ENCODE data around the gene PWWP2A.

The PWWP2A gene

DNA sequence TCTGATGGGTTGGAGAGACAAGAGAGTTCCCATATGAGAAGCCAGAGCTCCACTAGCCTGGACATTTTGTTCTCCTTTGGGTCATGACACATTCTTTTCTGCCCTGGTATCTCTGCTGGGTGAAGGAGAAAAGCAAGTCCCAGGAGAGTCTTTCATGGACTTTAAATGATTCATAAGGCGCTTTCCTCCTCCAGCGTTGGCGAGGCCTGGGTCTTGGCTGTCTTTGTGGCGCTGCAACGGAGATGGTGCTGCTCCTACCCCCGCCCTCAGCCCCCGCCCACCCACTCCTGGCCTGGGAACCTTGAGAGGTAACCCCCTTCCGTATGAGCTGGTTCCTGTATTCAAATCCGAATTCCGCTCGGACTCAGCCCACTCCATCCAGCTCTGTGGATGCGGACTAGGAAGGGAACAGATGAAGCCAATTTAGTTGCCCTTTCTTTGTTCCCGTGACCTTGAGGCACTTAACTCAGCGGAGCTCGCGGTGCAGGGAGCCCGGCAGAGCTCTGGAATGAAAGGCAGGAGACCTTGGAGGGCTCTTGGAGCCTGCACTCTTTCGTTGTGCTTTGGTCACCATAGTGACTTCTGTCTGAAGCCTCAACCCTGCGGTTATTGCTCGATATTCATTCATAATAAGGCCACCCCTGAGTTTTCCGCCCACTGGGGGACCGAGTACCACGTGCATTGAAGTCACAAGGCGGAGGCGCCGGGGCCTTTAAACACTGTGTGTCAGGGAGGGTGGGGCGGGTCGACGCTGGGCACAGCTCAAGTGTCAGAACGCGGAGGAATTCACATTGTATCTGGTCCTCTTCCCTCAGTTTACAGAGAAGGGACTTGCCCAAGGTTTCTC lies 14.0 kb upstream of the PWWP2A start:
- DNase-seq (ENCODE audit: low read depth in 2 of 2): no peak

DNA sequence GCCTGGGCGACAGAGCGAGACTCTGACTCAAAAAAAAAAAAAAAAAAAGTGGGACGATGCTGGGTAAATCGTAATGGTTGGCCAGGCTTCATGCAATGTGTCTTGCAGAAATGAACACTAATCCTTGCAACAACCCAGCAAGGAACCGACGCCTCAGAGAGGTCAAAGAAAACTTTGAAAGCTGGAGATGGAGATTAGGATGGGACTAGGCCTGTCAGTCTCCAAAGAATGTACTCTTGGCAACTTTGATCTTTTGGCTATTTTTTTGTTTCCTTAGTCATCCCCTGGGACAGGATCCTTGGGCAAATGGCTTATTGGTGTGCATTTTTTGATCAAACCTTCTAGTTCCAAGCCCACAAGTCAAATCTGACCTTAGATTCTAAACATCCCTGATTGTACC lies 10.6 kb upstream of the PWWP2A start:
- no peak for DNase-seq (ENCODE audit: low read depth in 2 of 2)

DNA sequence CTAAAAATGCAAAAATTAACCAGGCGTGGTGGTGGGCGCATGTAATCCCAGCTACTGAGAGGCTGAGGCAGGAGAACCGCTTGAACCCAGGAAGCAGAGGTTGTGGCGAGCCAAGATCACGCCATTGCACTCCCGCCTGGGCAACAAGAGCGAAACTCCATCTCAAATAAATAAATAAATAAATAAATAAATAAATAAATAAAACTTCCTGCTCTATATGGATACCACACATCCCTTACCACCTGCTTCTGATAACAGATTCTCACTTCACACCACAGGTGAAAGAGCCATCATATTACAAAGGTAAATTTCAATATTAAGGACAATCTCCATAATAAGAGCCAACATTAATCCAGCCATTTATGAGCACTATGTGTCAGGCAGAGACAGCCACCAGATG lies 9.4 kb upstream of the PWWP2A start:
- no peak for DNase-seq (ENCODE audit: low read depth in 2 of 2)

DNA sequence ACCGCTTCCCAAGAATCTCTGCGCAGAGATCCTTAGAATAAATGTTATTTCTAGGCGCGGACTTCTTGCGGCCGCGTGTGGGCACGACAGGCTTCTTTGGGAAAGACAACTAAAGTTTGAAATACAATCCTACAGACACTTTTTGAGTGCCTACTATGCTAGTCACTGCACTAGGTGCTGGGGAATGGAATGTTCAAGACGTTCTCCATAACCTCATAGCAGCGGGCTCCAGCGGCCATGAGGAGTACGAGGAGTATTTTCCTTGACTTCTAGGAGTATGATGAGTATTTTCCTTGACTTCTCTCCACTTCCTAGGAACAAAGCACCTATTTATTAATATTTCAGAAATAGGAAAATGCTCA lies 636 bp upstream of the PWWP2A start:
- DNase-seq (ENCODE audit: low read depth in 2 of 2): no peak

DNA sequence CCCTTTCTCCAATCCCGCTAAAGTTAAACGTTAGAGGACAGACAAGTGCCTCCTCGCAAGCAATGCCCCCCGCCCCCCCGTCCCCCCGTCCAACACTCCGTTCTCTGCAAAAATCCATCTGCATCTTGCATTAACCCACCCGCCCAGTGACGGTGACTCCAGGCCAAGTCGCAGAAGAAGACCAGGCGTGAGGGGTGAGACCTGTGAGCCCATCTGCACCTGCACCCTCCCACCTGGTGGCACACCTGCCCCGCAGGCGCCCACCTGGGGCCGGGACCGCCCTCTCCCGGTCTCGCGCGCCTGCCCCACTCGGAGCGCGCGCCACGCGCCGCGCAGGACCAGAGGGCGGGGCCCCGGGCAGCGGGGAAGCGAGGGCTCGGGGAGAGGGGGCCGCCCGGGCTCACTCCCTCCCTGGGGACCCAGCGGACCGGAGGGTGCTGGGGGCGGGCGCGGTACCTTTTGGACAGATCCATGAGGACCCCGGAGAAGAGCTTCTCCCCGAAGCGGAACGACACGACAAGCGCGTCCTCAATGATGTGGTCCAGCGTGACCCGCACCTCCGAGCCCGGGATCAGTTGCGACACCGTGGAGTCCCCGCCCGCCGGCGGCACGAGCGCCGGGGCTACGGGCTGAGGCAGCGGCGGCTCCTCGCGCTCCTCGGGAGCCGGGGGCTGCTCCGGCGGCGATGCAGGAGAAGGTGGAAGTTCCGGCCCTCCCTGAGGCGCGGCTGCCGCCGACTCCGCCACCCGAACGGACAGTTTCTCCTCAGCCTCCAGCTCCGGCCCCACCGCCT lies 705 bp downstream of the PWWP2A start:
- peak; percentile 17 to 34 for DNase-seq (ENCODE audit: low read depth in 2 of 2)

DNA sequence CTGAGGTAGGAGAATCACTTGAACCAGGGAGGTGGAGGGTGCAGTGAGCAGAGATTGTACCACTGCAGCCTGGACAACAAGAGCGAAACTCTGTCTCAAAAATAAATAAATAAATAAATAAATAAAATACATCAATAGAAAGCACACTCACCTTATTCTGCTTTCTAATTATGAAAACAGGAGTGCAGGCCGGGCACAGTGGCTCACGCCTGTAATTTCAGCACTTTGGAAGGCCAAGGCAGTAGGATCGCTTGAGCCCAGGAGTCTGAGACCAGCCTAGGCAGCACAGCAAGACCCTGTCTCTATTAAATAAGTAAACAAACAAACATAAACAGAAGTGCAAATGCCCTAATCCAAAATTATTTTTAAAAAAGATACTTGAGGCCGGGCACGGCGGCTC lies 2.3 kb downstream of the PWWP2A start:
- no peak for DNase-seq (ENCODE audit: low read depth in 2 of 2)

DNA sequence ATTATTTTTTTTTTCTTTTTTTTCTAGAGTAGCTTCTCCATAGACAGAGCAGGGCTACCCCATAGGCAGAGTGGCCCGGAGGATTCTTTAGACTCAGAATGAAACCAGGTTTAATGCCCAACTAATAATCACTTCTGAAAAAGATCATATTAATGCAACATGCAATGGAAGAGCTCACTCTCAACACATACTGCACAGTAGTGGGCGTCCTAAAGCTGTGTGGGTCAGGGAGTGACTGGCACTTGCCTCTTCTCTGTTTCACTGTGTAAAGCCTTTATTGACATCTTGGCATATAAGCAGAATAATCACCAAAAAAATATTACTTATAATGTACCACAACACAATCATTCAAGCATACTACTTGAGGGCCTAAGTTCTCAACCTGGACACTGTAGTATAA lies 11.1 kb downstream of the PWWP2A start:
- no peak for DNase-seq (ENCODE audit: low read depth in 2 of 2)

DNA sequence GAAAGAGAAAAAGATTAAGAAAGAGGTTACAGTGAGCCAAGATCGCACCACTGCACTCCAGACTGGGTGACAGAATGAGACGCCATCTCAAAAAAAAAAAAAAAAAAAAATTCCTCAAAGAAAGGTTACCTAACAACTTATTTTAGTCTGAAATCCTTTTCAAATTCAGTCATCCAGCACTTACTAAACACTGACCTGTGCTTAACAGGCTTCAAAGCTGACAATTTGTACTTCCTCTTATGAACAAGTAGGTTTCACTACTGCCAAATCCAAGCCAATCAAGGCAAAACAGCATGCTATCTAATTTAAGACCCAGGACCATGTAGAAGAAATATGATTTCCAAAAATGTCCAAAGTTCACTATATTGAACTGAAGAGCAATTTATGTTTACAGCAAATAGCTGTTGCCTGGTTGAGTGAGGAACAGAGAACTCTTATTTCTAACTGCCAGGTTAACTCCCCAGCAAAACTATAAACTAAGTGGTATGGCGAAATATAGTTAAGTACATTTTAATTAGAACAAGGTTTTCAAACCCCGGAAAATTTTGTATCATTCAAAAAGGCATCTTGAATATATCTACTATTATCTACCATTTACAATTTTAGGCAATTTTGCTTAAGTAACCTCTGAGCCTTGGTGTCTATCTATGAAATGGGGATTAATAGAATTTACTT lies 13.4 kb downstream of the PWWP2A start:
- no peak for DNase-seq (ENCODE audit: low read depth in 2 of 2)

DNA sequence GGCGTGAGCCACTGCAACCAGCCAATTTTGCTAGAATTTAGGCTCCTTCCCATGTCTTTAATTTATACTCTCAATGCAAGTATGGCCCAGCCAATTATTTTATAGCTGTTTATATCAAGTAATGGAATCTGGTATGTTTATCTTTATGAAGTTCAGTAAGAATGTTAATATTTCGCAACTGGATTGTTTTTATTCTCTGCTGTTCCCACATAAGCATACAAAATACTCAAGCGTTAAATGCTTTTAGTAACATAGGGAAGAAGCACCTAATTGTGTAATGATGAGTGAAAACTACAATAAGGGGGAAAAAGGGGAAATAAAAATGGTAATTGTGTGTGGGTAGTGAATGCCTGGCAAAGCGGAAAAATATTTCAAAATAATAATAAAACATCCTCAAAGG lies 21.3 kb downstream of the PWWP2A start:
- DNase-seq (ENCODE audit: low read depth in 2 of 2): no peak

DNA sequence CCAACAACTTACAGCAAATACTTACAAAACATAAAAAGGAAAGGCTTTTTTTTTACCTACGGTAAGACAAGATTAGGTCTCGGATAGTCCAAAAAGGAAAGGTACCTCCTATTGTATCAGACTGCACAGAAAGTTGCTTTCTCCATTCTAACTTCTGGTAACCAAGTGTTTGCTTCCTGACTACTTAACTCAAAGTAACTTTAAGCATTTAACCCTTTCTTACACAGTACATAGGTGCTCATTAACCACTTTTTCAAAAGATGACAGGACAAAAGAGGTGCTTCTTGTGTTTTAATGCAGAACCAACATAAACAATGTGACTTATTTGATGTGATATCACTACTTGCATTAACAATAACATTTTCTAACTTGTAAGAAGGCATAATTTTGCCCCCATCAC lies 23.1 kb downstream of the PWWP2A start:
- DNase-seq (ENCODE audit: low read depth in 2 of 2): no peak

DNA sequence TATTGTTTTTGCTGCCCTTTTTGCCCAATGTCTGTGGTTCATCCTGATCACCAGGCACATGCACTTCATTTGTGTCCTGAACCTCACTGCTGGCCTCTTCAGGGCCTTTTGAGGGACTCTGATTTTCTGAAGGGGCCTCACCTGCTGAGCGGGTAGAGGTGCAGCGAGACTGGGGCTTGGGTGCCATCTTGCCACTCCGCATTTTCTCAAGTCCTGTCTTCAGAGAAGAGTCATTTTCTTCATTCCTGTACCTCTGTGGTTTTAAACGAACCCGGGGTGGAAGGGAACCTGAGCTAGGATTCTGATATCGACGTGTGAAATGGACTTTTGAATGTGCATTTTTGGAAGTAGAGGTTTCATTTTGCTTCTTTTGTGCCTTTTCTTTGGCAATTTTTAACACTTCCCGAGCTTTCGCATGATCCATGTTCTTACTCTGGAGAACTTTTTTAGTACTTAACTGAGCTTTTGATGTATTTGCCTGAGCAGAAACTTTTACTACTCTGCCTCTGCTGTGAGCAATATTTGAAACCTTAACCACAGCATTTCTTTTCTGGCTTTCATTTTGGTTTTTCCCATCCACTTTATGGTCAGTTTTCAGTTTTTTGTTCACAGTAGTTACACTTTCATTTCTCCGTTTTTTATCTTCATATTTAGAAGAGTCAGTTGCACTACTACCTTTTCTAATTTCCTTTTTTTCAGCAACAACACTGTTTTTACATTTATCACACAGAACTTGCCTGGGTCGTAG lies 26.1 kb downstream of the PWWP2A start:
- no peak for DNase-seq (ENCODE audit: low read depth in 2 of 2)

DNA sequence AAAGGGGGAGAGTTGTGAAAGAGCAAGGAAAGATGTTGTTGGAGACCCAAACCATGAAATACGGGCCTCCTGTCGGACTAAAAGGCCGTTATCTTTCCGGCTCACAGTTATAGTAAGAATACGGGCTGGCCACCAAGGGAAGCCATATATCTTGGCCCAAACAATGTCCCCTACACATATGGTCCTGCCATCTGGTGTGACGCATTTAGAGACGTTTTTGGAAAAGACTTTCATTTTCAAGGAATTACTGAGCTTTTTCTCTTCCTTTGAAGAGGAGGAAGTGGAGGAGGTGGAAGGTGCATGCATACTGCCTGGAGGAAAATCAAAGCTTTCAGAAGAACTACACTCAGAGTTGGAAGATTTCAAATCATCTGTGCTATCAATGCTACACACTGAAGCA lies 26.7 kb downstream of the PWWP2A start:
- DNase-seq (ENCODE audit: low read depth in 2 of 2): no peak

DNA sequence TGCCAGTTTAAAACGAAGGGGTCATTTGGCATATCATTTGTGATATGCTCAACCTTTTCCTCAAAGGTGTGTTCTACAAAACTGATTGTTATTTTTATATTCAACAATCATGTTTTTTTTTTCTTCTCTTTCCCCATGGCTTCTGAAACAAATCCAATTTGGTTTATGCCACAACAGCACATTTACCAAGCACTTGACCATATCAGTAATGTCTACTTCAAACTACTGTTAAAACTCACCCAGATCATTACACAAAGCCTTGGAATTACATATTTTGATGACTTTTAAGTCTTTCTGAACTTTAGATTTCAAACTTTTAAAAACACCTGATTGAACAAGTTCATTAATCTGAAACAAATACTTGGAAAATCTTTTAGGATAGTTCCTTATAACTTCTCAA lies 29.2 kb downstream of the PWWP2A start:
- DNase-seq (ENCODE audit: low read depth in 2 of 2): no peak

DNA sequence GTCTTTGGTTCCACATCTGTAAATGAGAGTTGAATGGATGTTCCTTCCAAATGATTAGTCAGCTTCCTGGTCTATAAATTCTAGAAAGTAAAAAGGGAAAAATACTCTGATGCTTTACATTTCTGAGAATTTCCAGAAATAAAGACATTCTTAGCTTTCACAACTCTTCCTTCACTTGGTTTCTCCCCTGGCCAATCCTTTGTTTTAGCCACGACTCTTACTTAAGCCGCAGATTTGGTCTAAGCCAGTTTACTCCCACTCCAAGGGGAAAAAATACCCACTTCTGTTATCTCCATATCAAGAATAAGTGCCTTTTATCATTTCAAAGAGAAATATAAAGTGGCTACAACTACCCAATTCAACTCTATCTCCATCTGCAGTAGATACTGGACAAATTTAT lies 29.7 kb downstream of the PWWP2A start:
- no peak for DNase-seq (ENCODE audit: low read depth in 2 of 2)

DNA sequence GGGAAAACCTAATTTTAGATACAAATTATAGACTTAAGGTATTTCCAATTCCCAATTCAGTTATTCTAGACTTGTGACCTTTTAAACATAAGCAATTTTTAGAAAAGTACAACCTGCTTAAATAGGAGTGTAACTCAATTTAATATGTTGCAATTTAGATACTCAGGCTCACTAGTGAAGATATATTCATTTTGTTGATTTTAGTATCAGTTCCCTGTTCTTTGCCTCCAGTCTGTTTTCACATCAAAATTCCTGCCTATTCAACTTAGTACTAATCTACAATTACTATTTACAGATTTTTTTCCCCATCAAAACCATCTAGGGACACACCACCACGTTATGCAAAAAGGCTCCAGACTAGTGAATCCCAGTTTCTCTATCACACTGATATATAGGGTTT lies 30.4 kb downstream of the PWWP2A start:
- DNase-seq (ENCODE audit: low read depth in 2 of 2): no peak

DNA sequence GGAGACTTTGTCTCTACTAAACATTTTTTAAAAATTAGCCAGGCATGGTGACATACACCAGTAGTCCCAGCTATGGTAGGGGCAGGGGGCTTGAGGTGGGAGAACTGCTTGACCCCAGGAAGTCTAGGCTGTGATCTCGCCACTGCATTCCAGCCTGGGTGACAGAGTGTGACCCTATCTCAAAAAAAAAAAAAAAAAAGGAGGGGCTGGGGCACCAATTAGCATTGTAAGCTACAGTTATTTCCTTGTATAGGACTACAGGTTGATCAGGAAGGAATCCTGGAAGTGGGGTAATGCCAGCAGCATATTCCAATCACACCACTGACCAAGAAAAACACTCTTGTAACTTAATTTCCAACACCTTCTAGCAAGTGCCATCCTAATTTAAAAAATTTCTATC lies 32.1 kb downstream of the PWWP2A start:
- no peak for DNase-seq (ENCODE audit: low read depth in 2 of 2)

DNA sequence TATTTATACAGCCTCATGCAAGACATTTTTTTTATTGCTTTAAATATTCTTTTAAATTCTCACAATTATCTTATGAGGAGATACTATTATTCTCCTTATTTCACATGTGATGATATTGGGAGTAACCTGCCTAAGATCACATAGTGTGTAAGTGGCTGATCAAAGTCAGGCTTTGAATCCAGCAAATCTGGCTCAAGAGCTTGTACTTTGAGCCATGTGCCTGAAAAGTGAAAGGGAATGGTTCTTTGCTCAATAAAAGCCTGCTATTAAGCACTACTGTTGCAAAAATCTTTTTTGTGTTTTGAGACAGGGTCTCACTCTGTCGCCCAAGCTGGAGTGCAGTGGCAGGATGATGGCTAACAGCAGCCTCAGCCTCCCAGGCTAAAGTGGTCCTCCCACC lies 35.1 kb downstream of the PWWP2A start:
- DNase-seq (ENCODE audit: low read depth in 2 of 2): no peak

DNA sequence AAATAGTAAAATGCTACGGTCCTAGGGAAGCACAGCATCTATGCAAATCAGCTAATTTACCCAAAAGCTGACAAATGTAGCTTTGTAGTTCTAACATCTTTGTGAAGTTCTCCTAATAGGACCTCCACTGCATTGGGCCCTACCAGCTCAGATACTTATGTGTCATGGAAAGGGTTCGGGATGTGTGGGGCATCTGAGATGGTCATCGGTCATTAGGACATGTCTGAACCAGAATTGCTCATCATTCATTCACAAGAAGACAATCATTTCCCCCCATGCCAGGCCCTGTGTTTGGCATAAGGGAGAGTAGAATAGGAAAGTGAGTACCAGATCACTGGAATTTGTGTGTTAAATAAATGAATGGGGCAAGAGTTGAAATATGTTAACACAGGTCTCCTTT lies 35.7 kb downstream of the PWWP2A start:
- DNase-seq (ENCODE audit: low read depth in 2 of 2): no peak

DNA sequence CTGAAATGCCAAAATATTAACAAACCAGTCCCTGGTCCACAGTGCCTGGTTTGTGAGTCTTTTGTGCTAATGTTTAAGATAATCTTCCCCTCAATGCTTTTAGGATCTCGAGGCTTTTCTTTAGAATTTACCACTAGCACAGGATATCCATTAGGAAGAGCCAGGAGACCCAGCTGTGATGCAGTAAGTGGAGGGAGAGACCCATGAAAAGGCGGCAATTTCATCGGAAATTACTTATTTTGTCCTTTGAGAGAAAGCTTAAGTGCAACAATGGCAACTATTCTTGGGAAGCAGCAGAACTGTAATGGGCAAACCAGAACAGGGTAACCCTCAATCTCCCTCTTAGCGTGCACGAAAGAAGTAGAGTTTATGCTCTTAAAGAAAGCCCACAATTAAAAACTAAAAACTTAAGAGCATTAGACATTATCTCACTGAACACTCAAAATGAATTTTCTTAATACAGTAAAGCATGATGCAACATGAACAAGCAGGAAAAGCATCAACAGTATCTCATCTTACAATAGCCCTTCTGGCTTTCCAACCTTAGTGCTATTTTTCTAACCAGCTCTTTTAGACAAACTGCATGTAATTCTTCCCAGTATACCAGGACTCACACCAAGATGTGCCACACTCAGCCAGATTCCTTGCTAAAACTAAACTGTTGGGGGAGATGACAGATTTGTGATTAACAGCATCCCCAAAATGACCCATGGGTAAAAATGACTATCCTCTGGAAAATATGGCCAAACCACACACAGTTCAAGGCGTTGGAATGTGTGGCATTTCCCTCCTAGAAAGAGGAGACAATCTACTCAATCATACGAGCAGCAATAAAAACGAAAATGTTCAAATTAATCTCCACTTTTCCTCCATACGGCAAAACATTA lies 36.4 kb downstream of the PWWP2A start:
- DNase-seq (ENCODE audit: low read depth in 2 of 2): no peak

DNA sequence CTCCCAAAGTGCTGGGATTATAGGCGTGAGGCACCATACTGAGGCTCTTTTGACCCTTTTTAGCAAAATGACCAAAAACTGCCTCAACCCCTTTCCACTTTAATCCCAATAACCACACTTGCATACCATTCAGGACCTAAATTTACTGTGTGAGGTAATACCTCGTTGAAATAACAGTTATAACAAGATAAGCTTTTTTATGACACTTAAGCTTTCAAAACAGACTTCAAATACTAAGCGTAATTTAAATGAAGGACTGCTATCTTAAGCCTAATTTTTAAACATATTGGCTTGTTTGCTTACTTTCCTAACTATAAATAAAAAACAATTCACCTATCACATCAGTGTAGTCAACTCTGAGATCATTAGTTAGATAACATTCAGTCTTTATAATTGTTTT lies 37.8 kb downstream of the PWWP2A start:
- no peak for DNase-seq (ENCODE audit: low read depth in 2 of 2)

DNA sequence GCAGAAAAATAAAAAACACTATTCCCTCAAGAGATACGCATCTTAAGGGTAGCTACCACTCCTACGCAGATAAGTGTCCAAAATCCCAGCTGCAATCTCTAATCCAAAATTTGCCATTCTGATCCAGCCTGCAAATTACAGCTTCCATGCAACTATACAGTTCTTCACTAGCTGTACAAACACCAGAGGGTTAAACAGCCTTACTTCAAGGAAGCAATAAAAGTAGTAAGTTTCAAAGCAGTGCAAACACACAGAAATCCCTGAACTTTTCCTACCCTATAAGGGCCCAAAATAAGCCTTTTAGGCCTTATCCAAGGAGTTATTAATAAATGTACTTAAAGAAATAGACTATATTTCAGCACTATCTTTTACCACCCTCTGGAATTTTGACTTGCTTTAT lies 39.5 kb downstream of the PWWP2A start:
- no peak for DNase-seq (ENCODE audit: low read depth in 2 of 2)

Data from stimulated activated CD8-positive, alpha-beta memory T cell treated with anti-CD3 and anti-CD28 coated beads, Interleukin-15, amount 100 ng/mL, for 48 hours (primary cell).